Measurements from ENCODE around the gene IL7R.
A peak's percentile ranks its signal among the peaks of the same experiment; 100 is the strongest.

The IL7R gene

DNA sequence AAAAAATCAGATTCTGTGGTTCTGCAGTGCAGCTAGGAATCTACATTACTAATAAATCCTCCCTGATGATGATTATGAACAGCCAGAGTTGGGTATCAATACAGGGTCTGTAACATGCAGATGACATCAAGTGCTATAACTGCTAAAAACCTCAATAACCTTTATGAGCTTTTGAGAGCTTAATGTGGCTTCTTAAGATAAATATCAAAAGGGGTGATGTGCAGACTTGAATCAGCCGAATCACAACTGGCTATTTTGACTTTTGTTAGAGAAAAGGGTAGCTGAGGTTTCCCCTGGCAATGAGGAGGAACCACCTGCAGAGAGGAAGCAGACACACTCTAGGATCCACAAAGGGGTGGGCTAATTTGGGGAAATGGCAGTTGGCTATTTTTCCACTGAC is 51.5 kb downstream of the IL7R start:
- no peak for DNase-seq (ENCODE audit: low read depth in 2 of 2)

- no peak for DNase-seq (ENCODE audit: low read depth in 2 of 2)
These were observed 52.1 kb downstream of the IL7R start for GRCh38 chr5:35908814-35909213.

GRCh38 chr5:35919191-35919590 is 62.5 kb downstream of the IL7R start:
- DNase-seq (ENCODE audit: low read depth in 2 of 2) = no peak

DNA sequence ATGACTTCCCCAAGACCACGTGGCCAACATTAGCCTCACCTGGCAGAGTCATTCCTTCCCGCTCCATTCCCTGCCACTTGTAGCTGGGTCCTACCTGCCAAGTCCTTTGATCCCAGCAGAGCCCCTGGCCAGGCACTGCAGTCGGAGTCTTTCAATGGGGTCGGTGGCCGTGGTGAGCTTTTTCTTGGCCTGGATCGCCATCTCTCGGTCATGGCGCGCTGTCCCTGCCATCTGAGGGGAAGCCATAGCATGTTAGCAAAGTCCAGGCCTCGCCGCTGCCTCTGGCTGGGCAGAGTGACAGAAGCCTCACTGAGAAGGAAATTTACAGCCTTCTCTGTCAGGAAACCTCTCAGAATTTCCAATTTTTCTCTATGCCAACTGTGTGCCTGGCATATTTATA is 64.2 kb downstream of the IL7R start:
- no peak for DNase-seq (ENCODE audit: low read depth in 2 of 2)

- DNase-seq (ENCODE audit: low read depth in 2 of 2) = no peak
These were observed 65.2 kb downstream of the IL7R start for GRCh38 chr5:35921930-35922329.

DNA sequence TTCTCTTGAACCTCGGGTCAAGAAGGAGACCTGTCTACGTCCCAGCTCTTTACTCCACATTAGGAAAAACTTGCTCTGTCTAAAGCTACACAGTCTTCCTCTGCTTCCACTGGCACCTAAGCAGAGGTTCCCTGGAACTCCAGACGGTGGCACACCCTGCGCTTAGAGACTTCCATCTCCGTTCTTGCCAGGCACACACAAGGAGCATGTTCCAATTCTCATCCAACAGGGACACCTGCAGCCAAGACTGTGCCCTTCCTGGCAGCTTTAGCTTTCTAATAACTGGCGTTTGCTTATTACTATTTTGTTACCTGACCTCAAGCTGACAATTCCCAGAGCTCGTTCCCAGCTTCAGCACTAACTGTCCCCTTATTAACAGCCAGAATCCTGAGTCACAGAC is 65.8 kb downstream of the IL7R start:
- DNase-seq (ENCODE audit: low read depth in 2 of 2) = no peak

- DNase-seq (ENCODE audit: low read depth in 2 of 2) = no peak
These were observed 67.6 kb downstream of the IL7R start for GRCh38 chr5:35924122-35924949.

DNA sequence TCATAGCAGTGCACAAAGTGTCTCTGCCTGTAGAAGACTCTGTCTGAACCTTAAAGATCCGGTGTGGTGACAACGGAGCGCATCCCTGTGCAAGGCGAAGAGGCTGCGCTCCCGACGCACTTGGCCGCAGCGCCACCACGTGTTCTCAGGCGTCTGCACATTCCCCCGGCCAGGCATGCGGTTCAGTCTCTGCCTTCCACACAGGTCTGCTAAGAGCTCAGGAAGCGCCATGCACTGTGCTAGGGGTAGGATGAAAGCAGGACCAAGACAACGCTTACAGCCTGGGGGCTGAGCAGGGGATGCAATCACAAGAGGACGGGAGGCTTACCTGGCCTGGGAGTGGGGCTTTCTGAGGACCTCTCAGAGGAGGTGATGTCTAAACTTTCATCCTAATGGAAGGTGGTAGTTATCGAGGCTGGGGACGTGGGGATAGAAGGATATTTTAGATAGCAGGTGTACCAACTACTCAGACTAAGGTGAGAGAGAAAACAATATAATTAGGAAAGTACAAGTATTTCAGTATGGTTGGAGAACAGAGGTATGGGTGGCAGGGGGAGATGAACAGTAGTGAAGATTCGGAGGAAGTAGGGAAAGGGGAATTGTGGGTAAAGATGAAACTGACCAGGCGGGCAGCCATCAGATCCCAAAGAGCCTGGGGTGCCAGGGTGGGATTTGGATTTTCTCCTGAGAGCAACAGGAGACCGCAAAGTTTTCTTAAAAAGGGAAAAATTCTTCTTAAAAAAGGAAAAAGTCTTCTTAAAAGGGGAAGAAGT is 68.4 kb downstream of the IL7R start:
- peak; percentile 72 to 77 for DNase-seq (ENCODE audit: low read depth in 2 of 2)

GRCh38 chr5:35926389-35927051 is 69.8 kb downstream of the IL7R start:
- DNase-seq (ENCODE audit: low read depth in 2 of 2) = peak in 1 of 2 donors; percentile 37

All from stimulated activated CD8-positive, alpha-beta memory T cell treated with anti-CD3 and anti-CD28 coated beads, Interleukin-15, amount 100 ng/mL, for 4 hours (primary cell).